GM18507 (cell line): ENCODE data around the gene IKBKG.
"Not testable (repeated sequence)": the region's sequence is repeated elsewhere in the genome, so short reads cannot be mapped to it uniquely, and the experiment has no call there.

ENCODE experiments used
- DNase-seq: peaks from one replicate; pipeline ENCODE4 v3.0.0; 2011; ENCODE audit warnings: low read depth; ENCODE audit not compliant: insufficient read length; ENCODE audit errors: extremely low spot score
- FAIRE-seq: peaks from 2 replicates; lab custom pipeline; 2011; peaks lifted over from hg19 to GRCh38; lab: Jason Lieb, UNC

Gene IKBKG, protein sequence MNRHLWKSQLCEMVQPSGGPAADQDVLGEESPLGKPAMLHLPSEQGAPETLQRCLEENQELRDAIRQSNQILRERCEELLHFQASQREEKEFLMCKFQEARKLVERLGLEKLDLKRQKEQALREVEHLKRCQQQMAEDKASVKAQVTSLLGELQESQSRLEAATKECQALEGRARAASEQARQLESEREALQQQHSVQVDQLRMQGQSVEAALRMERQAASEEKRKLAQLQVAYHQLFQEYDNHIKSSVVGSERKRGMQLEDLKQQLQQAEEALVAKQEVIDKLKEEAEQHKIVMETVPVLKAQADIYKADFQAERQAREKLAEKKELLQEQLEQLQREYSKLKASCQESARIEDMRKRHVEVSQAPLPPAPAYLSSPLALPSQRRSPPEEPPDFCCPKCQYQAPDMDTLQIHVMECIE

DNA sequence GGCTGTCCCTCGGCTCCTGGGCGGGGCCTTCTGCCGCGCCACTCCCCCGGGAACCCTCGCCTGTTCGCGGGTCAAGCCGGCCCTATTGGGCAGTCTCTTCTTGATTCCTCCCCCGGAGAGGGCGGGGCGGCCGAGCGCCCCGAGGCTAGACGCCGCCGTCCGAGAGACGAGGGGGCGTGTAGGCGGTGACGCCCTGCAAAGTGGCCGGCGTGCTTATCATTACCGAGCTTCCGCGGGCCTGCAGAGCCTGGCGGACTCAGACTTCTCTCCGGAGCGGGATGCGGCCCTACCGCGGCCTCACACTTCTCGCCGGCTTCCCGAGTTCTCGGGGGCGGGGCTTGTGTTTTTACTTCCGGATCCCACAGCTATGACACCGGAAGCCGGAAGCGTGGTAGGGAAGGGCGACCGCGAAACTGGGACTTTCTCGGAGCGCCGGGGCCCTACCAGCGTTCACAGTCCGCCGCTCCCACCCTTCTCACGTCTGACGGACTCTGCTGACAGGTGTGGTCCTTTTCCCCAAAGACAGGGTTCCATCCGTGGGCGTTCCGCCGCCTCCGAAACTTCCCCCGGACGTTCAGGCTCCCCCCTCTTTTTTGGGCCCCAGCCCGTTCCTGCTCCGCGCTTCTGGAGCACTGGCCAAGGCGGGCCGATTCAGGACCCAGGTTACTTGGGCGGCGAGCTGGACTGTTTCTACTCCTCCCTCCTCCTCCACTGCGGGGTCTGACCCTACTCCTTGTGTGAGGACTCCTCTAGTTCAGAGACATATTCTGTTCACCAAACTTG is at the start of gene IKBKG:
IKBKG (plus strand) TSS at position 376 of the 783 bp plus-strand sequence. CDS start 4,383 bp downstream, outside the sequence.
- DNase-seq (peak; percentile 78), FAIRE-seq (peak; percentile 95)

DNA sequence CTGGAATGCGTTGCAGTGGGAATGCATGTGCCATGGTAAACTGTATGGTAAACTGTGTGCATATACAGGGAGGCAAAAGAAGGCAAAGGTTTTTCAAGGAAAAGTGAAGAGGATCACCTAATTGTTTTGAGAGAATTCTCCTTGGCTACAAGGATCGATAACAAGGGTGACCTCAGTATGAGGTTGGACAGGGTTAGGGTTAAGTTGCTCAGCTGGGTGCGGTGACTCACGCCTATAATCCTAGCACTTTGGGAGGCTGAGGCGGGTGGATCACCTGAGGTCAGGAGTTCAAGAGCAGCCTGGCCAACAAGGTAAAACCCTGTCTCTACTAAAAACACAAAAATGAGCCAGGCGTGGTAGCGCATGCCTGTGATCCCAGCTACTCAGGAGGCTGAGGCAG is 46.0 kb upstream of the IKBKG start:
- not testable (repeated sequence) for DNase-seq, FAIRE-seq

GRCh38 chrX:154502098-154502497 is 45.3 kb upstream of the IKBKG start:
- no peak for FAIRE-seq
- DNase-seq = no peak

GRCh38 chrX:154502989-154503388 is 44.4 kb upstream of the IKBKG start:
- no peak for DNase-seq
- FAIRE-seq = no peak

DNA sequence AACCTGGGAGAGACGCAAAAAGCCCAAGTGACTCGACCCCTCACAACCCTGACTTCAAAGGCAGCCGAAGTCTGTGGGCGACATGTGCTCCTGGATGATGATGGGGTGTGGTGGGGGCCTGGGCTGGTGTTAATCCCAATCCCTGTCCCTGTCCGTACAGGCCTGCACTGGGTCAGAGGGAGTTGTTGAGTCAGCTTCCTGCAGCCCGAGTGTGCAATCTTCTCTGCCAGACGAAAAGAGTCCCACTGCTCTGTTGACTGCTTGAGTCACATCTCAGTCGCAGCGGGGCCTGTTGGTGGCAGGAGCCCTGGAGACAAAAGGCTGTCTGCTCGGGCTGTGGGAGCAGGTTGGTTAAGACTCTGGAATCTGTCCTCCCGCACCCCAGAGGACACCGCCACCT is 41.7 kb upstream of the IKBKG start:
- FAIRE-seq (no peak), DNase-seq (no peak)

DNA sequence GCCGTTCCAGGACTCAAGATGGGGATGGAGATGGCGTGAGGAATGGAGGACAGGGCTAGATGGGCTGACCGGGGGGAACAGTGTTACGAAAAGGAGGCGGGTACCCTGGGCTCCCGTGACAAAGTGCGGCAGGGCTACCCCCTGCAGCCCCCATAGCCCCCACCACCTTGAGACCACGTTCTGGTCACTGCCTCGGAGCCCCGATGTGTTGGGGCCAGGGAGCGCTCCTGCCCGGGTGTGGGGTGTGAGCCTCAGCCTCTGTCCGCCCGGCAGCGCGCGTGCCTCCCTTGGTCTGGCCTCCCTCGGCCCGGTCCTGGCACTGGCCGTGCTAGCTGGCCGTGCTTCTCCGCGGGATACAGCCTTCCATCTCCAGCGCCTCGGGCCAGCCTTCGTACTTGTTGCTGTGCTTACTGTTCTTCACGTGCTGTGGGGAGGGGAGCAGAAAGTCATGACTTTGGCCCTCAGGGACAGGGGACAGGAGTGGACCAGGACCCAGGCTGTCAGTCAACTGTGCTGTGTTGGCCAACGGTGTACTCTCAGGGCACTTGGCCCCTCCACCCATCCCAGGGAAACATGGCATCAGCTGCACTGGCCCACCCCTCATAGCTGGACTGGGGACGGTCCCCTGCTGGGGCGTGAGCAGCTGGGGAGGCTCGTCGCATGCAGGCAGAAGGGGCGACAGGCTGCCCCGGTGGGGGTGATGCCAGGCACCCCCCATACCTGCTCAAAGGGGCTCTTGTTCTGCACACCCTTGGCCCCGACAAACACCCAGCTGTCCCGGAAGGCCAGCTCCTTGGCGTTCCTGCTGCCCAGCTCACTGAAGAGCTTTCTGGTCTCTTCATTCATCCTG is 40.7 kb upstream of the IKBKG start:
- DNase-seq (no peak), FAIRE-seq (no peak)

GRCh38 chrX:154507673-154508383 is 39.6 kb upstream of the IKBKG start:
- FAIRE-seq = no peak

DNA sequence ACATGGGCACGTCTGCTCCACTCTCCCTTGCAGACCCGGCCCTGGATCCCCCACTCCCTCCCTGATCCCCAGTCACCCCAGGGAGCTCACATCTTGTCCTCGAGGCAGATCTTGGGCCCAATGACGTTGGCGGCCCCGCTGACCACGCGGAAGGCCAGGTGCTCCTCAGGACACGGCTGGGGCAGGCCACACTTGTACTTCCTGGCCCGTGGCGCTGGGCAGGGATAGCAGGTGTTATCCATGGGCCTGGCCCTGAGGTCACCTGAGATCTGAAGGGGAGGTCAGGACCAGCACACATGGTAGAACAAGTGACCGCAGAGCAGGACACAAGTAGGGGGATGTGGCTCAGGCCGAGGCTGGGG is 39.1 kb upstream of the IKBKG start:
- DNase-seq = no peak
- no peak for FAIRE-seq

More at GRCh38 chrX:154507673-154508383, 39.6 kb upstream of the IKBKG start:
- no peak for DNase-seq

- FAIRE-seq = no peak
- DNase-seq = no peak
These were observed 38.0 kb upstream of the IKBKG start for GRCh38 chrX:154509455-154509854.

GRCh38 chrX:154511761-154512160 is 35.7 kb upstream of the IKBKG start:
- DNase-seq = no peak
- no peak for FAIRE-seq

DNA sequence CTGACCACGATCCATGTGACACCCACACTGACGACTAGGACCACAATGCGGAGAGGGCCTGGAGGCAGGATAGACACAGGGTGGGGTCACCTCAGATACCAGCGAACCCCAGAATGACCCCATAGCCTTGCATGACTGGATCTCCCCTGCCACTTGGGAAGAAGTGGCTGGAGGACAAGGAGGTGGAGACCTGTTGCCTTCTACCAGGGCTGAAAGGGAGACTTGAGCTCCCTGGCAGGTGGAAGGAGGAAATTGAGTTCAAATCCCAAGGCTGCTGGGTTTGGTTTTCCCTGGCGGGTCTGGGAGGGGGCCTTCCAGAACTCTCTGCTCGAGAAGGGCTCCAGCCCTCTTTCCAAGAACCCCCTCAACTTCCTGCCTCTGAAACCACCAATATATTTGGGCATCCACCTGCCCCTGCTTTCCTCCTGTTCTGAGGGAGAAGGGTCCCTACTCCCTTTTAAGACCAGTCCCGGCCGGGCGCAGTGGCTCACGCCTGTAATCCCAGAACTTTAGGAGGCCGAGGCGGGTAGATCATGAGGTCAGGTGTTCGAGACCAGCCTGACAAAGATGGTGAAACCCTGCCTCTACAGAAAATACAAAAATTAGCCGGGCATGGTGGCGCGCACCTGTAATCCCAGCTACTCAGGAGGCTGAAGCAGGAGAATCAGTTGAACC is 34.4 kb upstream of the IKBKG start:
- FAIRE-seq = no peak

DNA sequence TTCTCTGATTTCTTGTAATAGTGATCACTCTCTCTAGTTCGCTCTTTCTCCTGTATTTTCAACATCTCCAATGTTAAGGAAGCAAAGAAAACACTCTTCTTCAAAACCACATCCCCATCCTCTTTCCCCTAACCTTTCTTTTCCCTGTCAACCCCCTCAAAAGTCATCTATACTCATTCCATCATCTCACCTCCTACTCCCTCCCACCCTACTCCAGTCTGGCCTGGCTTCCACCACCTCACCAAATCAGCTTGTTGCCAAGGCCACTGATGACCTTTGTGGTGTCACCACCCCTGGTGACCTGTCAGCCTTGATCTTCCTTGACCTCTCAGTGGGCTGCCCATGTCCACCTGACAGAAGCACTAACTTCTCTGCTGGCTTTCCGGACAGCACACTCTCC is 33.7 kb upstream of the IKBKG start:
- DNase-seq (no peak), FAIRE-seq (no peak)

More for the DNA sequence above, 34.4 kb upstream of the IKBKG start:
- no peak for DNase-seq

DNA sequence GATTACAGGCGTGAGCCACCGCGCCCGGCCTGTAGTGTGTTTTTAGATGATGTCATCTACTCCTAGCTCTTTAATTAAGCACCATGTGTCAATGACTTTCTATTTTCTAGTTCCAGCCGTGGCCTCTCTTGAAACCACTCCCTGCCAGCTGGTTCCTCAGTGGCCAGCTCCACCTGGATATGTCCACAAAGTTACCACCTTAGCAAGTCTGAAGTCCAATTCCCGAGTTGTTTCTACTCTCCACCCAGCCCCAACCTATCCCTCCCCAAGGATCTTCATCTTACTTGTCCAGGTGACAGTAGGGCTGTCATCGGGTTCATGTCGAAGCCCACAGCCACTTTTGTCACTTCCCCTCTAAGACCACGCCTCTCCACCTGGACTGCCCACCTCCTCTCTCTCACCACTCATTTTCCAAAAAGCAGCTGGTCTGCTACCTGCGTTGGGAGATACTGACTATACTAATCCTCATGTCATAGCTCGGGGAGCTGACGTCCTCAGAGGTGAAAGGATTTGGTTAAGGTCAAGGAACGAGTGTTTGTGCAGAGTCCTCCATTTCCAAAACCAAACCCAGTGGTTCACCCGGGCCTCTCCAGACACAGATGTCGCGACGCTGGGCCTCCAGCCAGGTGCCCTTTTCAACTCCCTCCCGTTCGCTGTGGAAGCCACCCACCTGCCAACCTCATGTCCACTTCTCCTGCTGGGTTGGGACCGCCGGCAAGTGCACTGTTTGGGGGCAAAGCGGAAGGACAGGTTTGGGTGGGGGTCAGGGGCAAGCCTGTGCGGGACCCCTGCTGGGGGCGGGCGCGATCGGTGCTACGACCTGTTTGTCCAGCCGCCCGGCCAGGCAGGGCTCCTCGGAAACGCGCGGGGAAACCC is 32.1 kb upstream of the IKBKG start:
- FAIRE-seq = peak; percentile 75
- no peak for DNase-seq

- FAIRE-seq (peak; percentile 99), DNase-seq (peak; percentile 62)
These were observed 31.3 kb upstream of the IKBKG start, which contains the start of gene FAM3A for GRCh38 chrX:154515966-154516655. FAM3A (minus strand) TSS chrX:154516232; CDS start chrX:154515772, 460 bp downstream.

GRCh38 chrX:154516656-154517100 is 30.7 kb upstream of the IKBKG start:
- FAIRE-seq = no peak
- DNase-seq = no peak

DNA sequence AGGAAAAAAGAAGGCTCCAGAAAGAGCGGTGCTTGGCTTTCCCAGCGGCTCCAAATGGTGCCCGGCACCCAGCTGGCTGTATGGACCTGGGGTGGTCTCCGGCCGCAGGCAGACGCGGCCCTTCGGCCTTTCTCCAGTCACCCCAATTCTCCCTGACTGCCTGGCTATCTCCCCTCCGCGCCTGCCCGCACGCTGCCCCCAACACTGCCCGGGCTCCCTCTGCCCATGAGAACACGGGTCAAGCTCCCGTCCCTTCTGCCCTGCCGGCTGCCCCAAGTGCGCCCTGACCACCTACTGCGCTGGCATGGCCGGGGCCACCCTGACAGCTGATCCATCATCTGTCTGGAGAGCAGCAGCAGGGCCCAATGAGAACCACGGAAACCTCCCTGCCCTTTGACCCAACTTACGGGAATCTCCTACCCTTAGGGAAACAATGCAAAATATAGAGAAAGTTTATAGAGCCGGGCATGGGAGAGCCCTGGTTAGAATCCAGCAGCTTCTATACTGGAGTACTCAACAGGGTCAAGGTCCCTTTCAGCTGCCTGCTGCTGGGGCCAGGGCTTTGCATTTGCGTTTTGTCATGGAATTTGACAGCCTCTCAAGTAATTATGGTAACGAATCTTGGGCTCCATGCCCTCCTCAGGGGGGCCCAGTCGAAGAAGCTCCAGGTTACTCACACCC is 30.2 kb upstream of the IKBKG start:
- DNase-seq (no peak), FAIRE-seq (no peak)
